Keratinocyte (primary cell): ENCODE measurements around the gene FCHSD1. TPM values are rescaled to one million over a fixed set of nuclear protein-coding genes. Genes with fewer than 3 reads are reported as not detected.

Experiments used
- DNase-seq: peaks from one replicate; pipeline ENCODE4 v3.0.0-alpha.2; 2011; ENCODE audit warnings: low read depth, missing footprints, low spot score
- FAIRE-seq: peaks from 2 replicates; lab custom pipeline; 2011; peaks lifted over from hg19 to GRCh38; lab: Jason Lieb, UNC
- H2AFZ ChIP-seq: 2 replicates; pipeline ENCODE4 v1.6.0; 2012; ENCODE audit warnings: low read length, control low read depth, inconsistent platforms; ENCODE audit not compliant: control insufficient read depth
- H3K27ac ChIP-seq: 2 replicates; pipeline ENCODE4 v1.5.1; 2011; ENCODE audit warnings: low read length; ENCODE audit not compliant: control insufficient read depth, insufficient read depth
- H3K27me3 ChIP-seq: 3 replicates; pipeline ENCODE4 v1.6.0; 2011; ENCODE audit warnings: low read length; ENCODE audit not compliant: control insufficient read depth, insufficient read depth; ENCODE audit errors: extremely low read depth
- H3K36me3 ChIP-seq, 2 experiments: 2 replicates in 1 of 2; 3 replicates in 1 of 2; pipeline ENCODE4 v1.5.1; 2011; ENCODE audit warnings: low read length in 2 of 2, mild to moderate bottlenecking in 1 of 2; ENCODE audit not compliant: control insufficient read depth in 2 of 2, insufficient read depth in 2 of 2; ENCODE audit errors: extremely low read depth in 1 of 2
- H3K4me1 ChIP-seq: 3 replicates; pipeline ENCODE4 v1.5.1; 2011; ENCODE audit warnings: low read length; ENCODE audit not compliant: control insufficient read depth, insufficient read depth; ENCODE audit errors: extremely low read depth
- H3K4me2 ChIP-seq: 3 replicates; pipeline ENCODE4 v1.6.0; 2011; ENCODE audit warnings: low read depth, low read length; ENCODE audit not compliant: control insufficient read depth, insufficient read depth; ENCODE audit errors: extremely low read depth
- H3K4me3 ChIP-seq, 3 experiments: fragments of 200-600 bp in 1 of 3; sonication (generic) in 1 of 3; 2 replicates in 2 of 3; 3 replicates in 1 of 3; pipeline ENCODE4 v1.5.1; 2011 to 2016; ENCODE audit warnings: low read length in 3 of 3, mild to moderate bottlenecking in 3 of 3, control low read depth in 2 of 3, inconsistent platforms in 1 of 3, low read depth in 1 of 3, mixed read lengths in 1 of 3, mixed run types in 1 of 3, moderate library complexity in 1 of 3; ENCODE audit not compliant: control insufficient read depth in 2 of 3, insufficient read depth in 2 of 3; ENCODE audit errors: extremely low read depth in 1 of 3
- H3K79me2 ChIP-seq: 2 replicates; pipeline ENCODE4 v1.6.0; 2012; ENCODE audit warnings: low read length; ENCODE audit not compliant: control insufficient read depth, insufficient read depth
- H3K9ac ChIP-seq: 3 replicates; pipeline ENCODE4 v1.6.0; 2011; ENCODE audit warnings: low read length; ENCODE audit not compliant: control insufficient read depth, insufficient read depth; ENCODE audit errors: extremely low read depth
- H3K9me1 ChIP-seq: 3 replicates; pipeline ENCODE4 v1.6.0; 2011; ENCODE audit warnings: low read length; ENCODE audit not compliant: control insufficient read depth, insufficient read depth; ENCODE audit errors: extremely low read depth
- H3K9me3 ChIP-seq: 2 replicates; pipeline ENCODE4 v1.5.1; 2012; ENCODE audit warnings: low read depth, low read length; ENCODE audit not compliant: control insufficient read depth
- H4K20me1 ChIP-seq: 3 replicates; pipeline ENCODE4 v1.6.0; 2011; ENCODE audit warnings: low read length; ENCODE audit not compliant: control insufficient read depth, insufficient read depth; ENCODE audit errors: extremely low read depth
- EZH2 ChIP-seq: IDR thresholded peaks from one replicate; pipeline ENCODE4 v1.6.1; 2012; ENCODE audit warnings: inconsistent platforms, mild to moderate bottlenecking, low read length, moderate library complexity
- dilution Hi-C: fragments of 300-500 bp; cut with MboI; formaldehyde crosslinking; loops from one replicate; pipeline ENCODE4 v1.7.0; 2020; ENCODE audit warnings: low sequenced_read_pairs; ENCODE audit not compliant: extremely low pct_ligation_motif_present
- polyA plus RNA-seq, 5 experiments: library from polyadenylated mRNA; depleted of rRNA in 3 of 5; stranded (reverse) in 3 of 5; stranded (forward) in 1 of 5; unstranded in 1 of 5; fragments of >200 nt; gene quantifications; 1 replicate in 1 of 5; 2 replicates in 3 of 5; 3 replicates in 1 of 5; pipeline versions ENCODE4 v1.2.1 to v1.2.3, GENCODE V29; 2011 to 2012; ENCODE audit warnings: missing spikeins in 2 of 5, low read depth in 1 of 5, low replicate concordance in 1 of 5
- TF ChIP-seq, protein P1 (sequence below), 3 experiments: IDR thresholded peaks in 1 of 3; conservative IDR thresholded peaks in 1 of 3; optimal IDR thresholded peaks in 1 of 3; 2 replicates in 2 of 3; 3 replicates in 1 of 3; pipeline versions ENCODE3 to v1.5.1; 2011; ENCODE audit warnings: low read length in 3 of 3, mild to moderate bottlenecking in 3 of 3, moderate library complexity in 2 of 3, control low read depth in 1 of 3, inconsistent platforms in 1 of 3; ENCODE audit not compliant: insufficient read depth in 2 of 3; ENCODE audit errors: extremely low read depth in 1 of 3

Gene FCHSD1
- polyA plus RNA-seq, 1 donor (not counting 4 experiments of a cell fraction or from before 2014, with no cell fraction given): 13.5 TPM

DNA sequence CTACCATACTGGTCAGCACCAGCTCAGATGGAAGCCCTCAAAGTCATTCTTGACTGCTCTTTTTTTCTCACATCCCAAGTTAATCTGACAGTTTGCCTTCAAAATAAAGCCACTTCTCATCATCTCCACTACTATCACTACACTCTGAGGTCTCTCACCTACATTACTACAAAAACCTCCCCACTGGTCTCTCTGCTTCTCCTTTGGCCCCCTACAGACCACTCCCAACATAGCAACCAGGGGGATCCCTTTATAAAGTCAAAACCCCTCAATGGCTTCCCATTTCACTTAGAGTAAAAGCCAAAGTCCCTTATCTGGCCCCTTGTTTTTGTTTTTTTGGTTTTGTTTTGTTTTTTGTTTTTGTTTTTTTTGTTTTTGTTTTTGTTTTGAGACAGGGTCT is 26.2 kb upstream of the FCHSD1 start:
- dilution Hi-C loops: no loop called here
- DNase-seq: no peak
- H3K27me3 ChIP-seq: no peaks in the 10 kb centered on the region
- no peaks in the 10 kb centered on the region for H3K9me3 ChIP-seq
- H3K9ac ChIP-seq: no peak overlapping the region
- H3K4me1 ChIP-seq: peaks cover 15% of the 10 kb centered on the region
- H3K27ac ChIP-seq: no peak overlapping the region
- H4K20me1 ChIP-seq: no peaks in the 10 kb centered on the region
- TF ChIP-seq EZH2: no peak
- TF ChIP-seq, protein P1, sequence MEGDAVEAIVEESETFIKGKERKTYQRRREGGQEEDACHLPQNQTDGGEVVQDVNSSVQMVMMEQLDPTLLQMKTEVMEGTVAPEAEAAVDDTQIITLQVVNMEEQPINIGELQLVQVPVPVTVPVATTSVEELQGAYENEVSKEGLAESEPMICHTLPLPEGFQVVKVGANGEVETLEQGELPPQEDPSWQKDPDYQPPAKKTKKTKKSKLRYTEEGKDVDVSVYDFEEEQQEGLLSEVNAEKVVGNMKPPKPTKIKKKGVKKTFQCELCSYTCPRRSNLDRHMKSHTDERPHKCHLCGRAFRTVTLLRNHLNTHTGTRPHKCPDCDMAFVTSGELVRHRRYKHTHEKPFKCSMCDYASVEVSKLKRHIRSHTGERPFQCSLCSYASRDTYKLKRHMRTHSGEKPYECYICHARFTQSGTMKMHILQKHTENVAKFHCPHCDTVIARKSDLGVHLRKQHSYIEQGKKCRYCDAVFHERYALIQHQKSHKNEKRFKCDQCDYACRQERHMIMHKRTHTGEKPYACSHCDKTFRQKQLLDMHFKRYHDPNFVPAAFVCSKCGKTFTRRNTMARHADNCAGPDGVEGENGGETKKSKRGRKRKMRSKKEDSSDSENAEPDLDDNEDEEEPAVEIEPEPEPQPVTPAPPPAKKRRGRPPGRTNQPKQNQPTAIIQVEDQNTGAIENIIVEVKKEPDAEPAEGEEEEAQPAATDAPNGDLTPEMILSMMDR (optimal IDR thresholded peaks at IDR 0.05 in 1 of 3, IDR thresholded peaks at IDR 0.05 in 1 of 3, conservative IDR thresholded peaks at IDR 0.05 in 1 of 3; ENCODE audit: extremely low read depth in 1 of 3, insufficient read depth in 2 of 3, low read length in 3 of 3): no peak
- no peak overlapping the region for H3K4me3 ChIP-seq
- no peak overlapping the region for H3K4me2 ChIP-seq
- FAIRE-seq: no peak
- H3K9me1 ChIP-seq: no peaks in the 10 kb centered on the region
- H2AFZ ChIP-seq: no peak overlapping the region
- no peaks in the 10 kb centered on the region for H3K79me2 ChIP-seq
- H3K36me3 ChIP-seq: no peaks in the 10 kb centered on the region

DNA sequence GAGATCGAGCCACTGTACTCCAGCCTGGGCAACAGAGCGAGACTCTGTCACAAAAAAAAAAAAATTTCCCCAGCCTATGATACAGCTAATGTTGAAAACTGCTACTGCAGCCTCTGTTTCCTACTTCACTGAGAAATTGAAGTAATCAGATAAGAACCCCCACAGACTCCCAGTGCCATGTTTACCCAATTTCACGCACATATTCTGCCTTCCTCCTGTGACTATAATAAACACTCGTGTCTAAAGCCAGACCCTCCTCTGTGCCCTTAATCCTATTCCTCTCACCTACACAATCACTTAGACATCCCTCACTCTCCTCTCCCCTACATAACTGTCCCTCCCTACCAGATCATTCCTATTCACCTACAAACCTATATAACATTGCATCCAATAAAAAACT is 24.5 kb upstream of the FCHSD1 start:
- no peaks in the 10 kb centered on the region for H4K20me1 ChIP-seq
- no peaks in the 10 kb centered on the region for H3K27me3 ChIP-seq
- no peak overlapping the region for H3K4me3 ChIP-seq
- no peaks in the 10 kb centered on the region for H3K9me1 ChIP-seq
- H3K27ac ChIP-seq: no peak overlapping the region
- H3K9ac ChIP-seq: no peak overlapping the region
- no peaks in the 10 kb centered on the region for H3K36me3 ChIP-seq
- no peak overlapping the region for H3K4me2 ChIP-seq
- DNase-seq (no peak), FAIRE-seq (no peak)
- H2AFZ ChIP-seq: no peak overlapping the region
- H3K79me2 ChIP-seq: no peaks in the 10 kb centered on the region
- dilution Hi-C loops: no loop called here
- peaks cover 10% of the 10 kb centered on the region for H3K4me1 ChIP-seq
- H3K9me3 ChIP-seq: no peaks in the 10 kb centered on the region
- TF ChIP-seq, protein P1 (optimal IDR thresholded peaks at IDR 0.05 in 1 of 3, IDR thresholded peaks at IDR 0.05 in 1 of 3, conservative IDR thresholded peaks at IDR 0.05 in 1 of 3; ENCODE audit: extremely low read depth in 1 of 3, insufficient read depth in 2 of 3, low read length in 3 of 3): no peak
- TF ChIP-seq EZH2: no peak
